ENCODE results near the gene GDE1. TPM values are rescaled to one million over a fixed set of nuclear protein-coding genes. Genes with fewer than 3 reads are reported as not detected.
"Not testable (repeated sequence)": the region's sequence is repeated elsewhere in the genome, so short reads cannot be mapped to it uniquely, and the experiment has no call there.

Gene GDE1
- total and polyA plus RNA-seq, 5 experiments from 2014 or later: 20.9 to 27.4 (median 25.4) TPM

GRCh38 chr16:19543278-19543996 lies 21.5 kb upstream of the GDE1 start:
- H3K4me1 Mint-ChIP-seq, POLR2A ChIA-PET, DNase-seq, H3K9me3 Mint-ChIP-seq, H3K27me3 Mint-ChIP-seq, H3K4me3 Mint-ChIP-seq, ATAC-seq, H3K27ac Mint-ChIP-seq: not testable (repeated sequence)
- H3K36me3 Mint-ChIP-seq: peaks cover 7 to 64% (median 33%) of the 10 kb centered on the region in 3 donors

GRCh38 chr16:19542138-19542821 lies 20.4 kb upstream of the GDE1 start:
- Mint-ChIP-seq H3K27me3 (no peaks in the 10 kb centered on the region), H3K4me1 (no peaks in the 10 kb centered on the region), H3K9me3 (peaks cover 0 to 2% (median 0%) of the 10 kb centered on the region in 9 donors), H3K27ac (peak overlapping the region in 1 of 10 donors; percentile 41), H3K4me3 (no peak overlapping the region), H3K36me3 (peaks cover 7 to 62% (median 35%) of the 10 kb centered on the region in 3 donors)
- ATAC-seq: no peak
- no peak for DNase-seq
- POLR2A ChIA-PET: no interaction called here

DNA sequence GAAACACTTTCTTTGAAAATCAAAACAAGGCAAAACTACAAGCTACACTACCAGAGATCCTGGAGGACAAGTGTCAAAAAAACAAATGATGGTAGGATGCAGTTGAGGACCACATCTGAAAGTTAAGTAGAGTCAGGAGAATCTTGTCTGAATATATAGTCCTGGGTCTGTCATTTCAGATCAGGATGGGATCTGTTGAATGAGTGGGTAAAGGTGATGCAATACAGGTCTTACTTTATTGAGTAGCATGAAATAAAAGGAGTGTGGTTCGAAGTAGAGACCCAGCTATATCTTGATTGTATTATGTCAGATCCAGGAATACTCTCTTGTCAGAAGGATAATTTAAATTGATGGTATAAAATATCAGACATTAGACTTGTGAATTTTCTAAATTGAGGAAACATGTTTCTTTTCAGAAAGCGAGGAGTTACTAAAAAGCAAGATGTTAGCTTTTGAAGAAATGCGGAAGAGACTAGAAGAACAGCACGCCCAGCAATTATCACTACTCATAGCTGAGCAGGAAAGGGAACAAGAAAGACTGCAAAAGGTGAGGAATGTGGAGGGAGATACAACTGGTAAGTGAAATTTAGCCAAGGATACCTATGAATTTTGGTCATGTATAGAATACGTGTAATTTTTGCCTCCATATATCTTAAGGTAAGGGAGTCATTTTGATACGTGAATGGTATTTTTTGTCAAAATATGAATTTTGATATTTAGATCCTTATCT lies 18.5 kb upstream of the GDE1 start:
- Mint-ChIP-seq H3K9me3 (peaks cover 0 to 2% (median 0%) of the 10 kb centered on the region in 9 donors), H3K4me3 (no peak overlapping the region), H3K27me3 (no peaks in the 10 kb centered on the region), H3K36me3 (peaks cover 7 to 72% (median 40%) of the 10 kb centered on the region in 3 donors), H3K27ac (no peak overlapping the region), H3K4me1 (no peaks in the 10 kb centered on the region)
- POLR2A ChIA-PET: interaction anchor here (1.3 kb wide), 1 partner anchor 17 kb away, joined by 3 read pairs; the partner anchor contains the start of gene CCP110
- no peak for DNase-seq
- no peak for ATAC-seq

DNA sequence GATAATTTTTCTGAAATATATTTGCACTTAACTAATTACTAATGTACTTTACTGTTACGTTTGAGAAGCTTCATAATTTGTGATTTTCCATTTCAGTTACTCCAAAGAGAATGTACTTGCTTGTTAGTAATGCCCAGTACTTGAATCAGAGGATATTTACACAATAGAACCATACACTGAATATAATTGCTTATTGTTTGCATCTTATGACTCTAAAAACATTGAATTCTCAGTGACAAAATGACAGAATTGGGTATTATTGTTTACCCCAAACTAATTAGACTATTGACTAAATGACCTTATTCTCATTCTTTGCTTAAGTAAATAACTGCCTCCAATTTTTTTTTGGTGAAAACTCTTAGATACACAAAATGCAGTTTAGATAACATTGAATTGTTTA lies 10.7 kb upstream of the GDE1 start:
- Mint-ChIP-seq H3K4me3 (no peak overlapping the region), H3K27ac (no peak overlapping the region), H3K4me1 (peaks cover 0 to 2% (median 0%) of the 10 kb centered on the region in 4 donors), H3K9me3 (no peaks in the 10 kb centered on the region), H3K27me3 (no peaks in the 10 kb centered on the region), H3K36me3 (peaks cover 0 to 62% (median 16%) of the 10 kb centered on the region in 3 donors)
- ATAC-seq: no peak
- POLR2A ChIA-PET: no interaction called here
- no peak for DNase-seq

- ATAC-seq: no peak
- H3K9me3 Mint-ChIP-seq: no peaks in the 10 kb centered on the region
- H3K27me3 Mint-ChIP-seq: no peaks in the 10 kb centered on the region
- H3K36me3 Mint-ChIP-seq: peaks cover 0 to 32% (median 7%) of the 10 kb centered on the region in 3 donors
- H3K27ac Mint-ChIP-seq: no peak overlapping the region
- no peak for DNase-seq
- H3K4me1 Mint-ChIP-seq: peaks cover 14 to 21% (median 18%) of the 10 kb centered on the region in 4 donors
- H3K4me3 Mint-ChIP-seq: no peak overlapping the region
- POLR2A ChIA-PET: interaction anchor here (1.5 kb wide), 1 partner anchor 27 kb away, joined by 4 read pairs; the partner anchor contains the start of gene VPS35L
Observed at GRCh38 chr16:19528666-19529065, 6.8 kb upstream of the GDE1 start.

DNA sequence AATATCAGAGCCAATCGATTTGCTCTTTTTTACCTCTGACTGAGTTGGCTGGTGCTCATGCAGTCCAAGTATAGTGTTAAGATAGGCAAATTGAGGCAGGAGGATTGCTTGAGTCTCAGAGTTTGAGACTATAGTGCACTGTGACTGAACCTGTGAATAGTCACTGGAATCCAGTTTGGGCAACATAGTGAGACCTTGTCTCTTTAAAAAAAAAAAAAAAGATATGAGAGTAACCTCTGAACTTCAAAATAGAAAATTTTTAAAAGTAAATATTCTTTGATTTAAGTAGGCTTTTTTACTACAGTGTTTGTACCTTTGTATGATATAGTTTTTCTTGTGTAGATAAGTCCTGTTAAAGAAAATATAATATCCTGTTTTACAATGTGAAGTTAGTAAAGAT lies 5.3 kb upstream of the GDE1 start:
- Mint-ChIP-seq H3K4me1 (peaks cover 19 to 30% (median 26%) of the 10 kb centered on the region in 4 donors), H3K36me3 (peaks cover 0 to 17% (median 0%) of the 10 kb centered on the region in 3 donors), H3K27me3 (no peaks in the 10 kb centered on the region), H3K27ac (no peak overlapping the region), H3K9me3 (no peaks in the 10 kb centered on the region), H3K4me3 (no peak overlapping the region)
- POLR2A ChIA-PET: no interaction called here
- no peak for ATAC-seq
- no peak for DNase-seq

DNA sequence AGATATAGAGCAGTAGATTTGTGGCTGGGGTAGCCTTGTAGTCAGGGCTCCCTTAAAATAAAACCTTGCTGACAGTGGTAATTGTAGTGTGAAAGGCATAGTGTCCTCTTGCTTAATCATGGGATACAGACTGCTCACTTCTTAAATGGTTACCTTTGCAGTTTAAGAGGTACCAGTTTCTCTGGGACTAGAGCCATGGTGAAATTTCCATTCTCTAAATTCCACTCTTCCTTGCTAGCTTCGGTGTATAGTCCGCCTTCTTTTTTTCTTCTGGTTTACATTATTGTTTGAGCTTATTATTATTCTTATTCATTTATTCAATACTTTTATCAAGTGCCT lies 3.5 kb upstream of the GDE1 start:
- ATAC-seq (no peak), DNase-seq (no peak)
- H3K27me3 Mint-ChIP-seq: no peaks in the 10 kb centered on the region
- H3K9me3 Mint-ChIP-seq: no peaks in the 10 kb centered on the region
- peak overlapping the region in 3 of 10 donors; percentile 1 to 87 (median 42) for H3K27ac Mint-ChIP-seq
- H3K36me3 Mint-ChIP-seq: peaks cover 0 to 15% (median 0%) of the 10 kb centered on the region in 3 donors
- peaks cover 30 to 47% (median 42%) of the 10 kb centered on the region in 4 donors for H3K4me1 Mint-ChIP-seq
- peak overlapping the region; percentile 91 to 100 (median 96) for H3K4me3 Mint-ChIP-seq
- POLR2A ChIA-PET: interaction anchor here (1.4 to 2.7 kb wide), 2 partner anchors 11 to 29 kb away, joined by 4 to 33 read pairs; partner anchors contain the start of gene VPS35L

DNA sequence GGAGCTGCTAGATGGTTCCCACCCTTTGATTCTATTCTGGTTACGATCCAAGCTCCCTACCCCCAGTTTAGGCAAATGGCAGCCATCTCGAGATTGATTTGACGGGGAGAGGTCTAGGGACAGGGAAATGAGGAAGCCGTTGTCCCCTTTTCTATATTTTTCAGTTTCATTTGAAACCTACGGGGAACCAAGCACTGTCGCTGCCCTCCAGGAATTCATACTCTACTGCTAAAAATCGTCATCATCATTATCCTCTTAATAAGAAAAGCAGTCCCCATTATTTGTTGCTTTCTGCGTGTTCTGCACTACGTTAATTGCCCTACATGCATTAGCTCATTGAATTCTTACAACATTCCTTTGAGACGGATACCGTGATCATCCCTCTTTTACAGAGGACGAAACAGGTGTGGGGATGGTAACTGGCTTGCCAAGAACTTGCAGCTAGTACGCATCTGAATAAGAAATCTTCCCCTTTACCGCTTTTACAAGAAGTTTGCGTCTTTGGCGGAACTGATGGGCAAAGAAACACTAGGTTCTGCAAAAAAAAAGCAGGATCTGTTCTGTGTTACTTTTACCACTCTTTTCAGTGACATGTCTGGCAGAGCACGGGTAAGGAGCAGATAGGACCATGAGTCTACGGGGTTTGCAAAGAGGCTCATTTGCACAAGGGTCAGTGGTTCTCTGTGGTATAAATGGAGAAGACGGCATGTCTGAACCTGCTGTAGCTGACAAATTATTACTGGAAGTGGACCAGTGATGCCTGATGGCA lies 2.9 kb upstream of the GDE1 start:
- peak in 3 of 10 donors; percentile 4 to 9 (median 6) for DNase-seq
- Mint-ChIP-seq H3K4me1 (peaks cover 30 to 52% (median 46%) of the 10 kb centered on the region in 4 donors), H3K9me3 (no peaks in the 10 kb centered on the region), H3K27me3 (no peaks in the 10 kb centered on the region), H3K36me3 (peaks cover 0 to 13% (median 0%) of the 10 kb centered on the region in 3 donors), H3K4me3 (peak overlapping the region; percentile 91 to 100 (median 96)), H3K27ac (peak overlapping the region in 9 of 10 donors; percentile 42 to 97 (median 87))
- POLR2A ChIA-PET: interaction anchor here (1.0 to 2.7 kb wide), 8 partner anchors 9 to 458 kb away, joined by 3 to 33 read pairs (median 4); partner anchors contain the start of genes COQ7 and VPS35L
- no peak for ATAC-seq

DNA sequence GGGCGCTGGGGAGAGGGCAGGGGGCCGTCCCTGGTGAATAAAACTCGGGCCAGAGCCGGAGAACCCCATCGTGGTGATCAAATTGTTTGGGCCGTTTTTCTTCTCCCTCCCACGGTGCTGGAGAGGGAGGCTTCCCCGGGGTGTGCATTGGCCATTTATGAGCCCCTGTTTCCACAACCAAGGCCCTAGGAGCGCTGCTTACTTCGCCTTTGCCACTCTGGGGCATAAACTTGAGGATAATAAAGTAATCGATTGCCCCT lies 2.4 kb upstream of the GDE1 start:
- no peaks in the 10 kb centered on the region for H3K27me3 Mint-ChIP-seq
- DNase-seq (peak in 1 of 10 donors; percentile 19), ATAC-seq (no peak)
- no peaks in the 10 kb centered on the region for H3K9me3 Mint-ChIP-seq
- H3K4me1 Mint-ChIP-seq: peaks cover 30 to 56% (median 48%) of the 10 kb centered on the region in 4 donors
- POLR2A ChIA-PET: interaction anchor here (1.0 to 2.7 kb wide), 9 partner anchors 9 to 457 kb away, joined by 3 to 33 read pairs (median 4); partner anchors contain the start of genes COQ7 and VPS35L
- peaks cover 0 to 11% (median 0%) of the 10 kb centered on the region in 3 donors for H3K36me3 Mint-ChIP-seq
- H3K27ac Mint-ChIP-seq: peak overlapping the region in 9 of 10 donors; percentile 42 to 97 (median 87)
- peak overlapping the region; percentile 91 to 100 (median 96) for H3K4me3 Mint-ChIP-seq

GRCh38 chr16:19523559-19524355 lies 1.9 kb upstream of the GDE1 start, which contains the start of gene CCP110:
CCP110 (plus strand) TSS chr16:19523942; CDS start chr16:19527882, 3,940 bp downstream.
- Mint-ChIP-seq H3K9me3 (no peaks in the 10 kb centered on the region), H3K27ac (peak within 1 kb of the TSS; percentile 89 to 97 (median 94)), H3K36me3 (peaks cover 0 to 8% (median 0%) of the 10 kb centered on the region in 3 donors), H3K27me3 (no peaks in the 10 kb centered on the region), H3K4me3 (peak within 1 kb of the TSS; percentile 93 to 100 (median 96)), H3K4me1 (peaks cover 29 to 57% (median 51%) of the 10 kb centered on the region in 4 donors)
- ATAC-seq: peak; percentile 82 to 87
- POLR2A ChIA-PET: interaction anchor here (0.5 to 2.7 kb wide), 11 partner anchors 9 to 1390 kb away, joined by 3 to 33 read pairs (median 4); partner anchors contain the start of genes COQ7 and VPS35L
- peak; percentile 86 to 96 (median 92) for DNase-seq

DNA sequence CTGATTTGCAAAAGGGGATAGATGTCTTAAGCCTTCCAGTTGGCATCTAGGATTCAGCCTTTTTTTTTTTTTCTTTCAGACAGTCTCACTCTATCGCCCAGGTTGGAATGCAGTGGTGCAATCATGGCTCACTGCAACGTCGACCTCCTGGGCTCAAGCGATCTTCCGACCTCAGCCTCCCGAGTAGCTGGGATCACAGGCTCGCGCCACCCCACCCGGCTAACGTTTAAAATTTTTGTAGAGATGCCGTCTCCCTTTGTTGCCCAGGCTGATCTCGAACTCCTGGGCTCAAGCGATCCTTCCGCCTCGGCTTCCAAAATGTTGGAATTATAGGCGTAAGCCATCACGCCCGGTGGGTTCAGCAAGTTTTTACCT lies 1.3 kb upstream of the GDE1 start:
- peak overlapping the region in 4 of 10 donors; percentile 33 to 97 (median 92) for H3K27ac Mint-ChIP-seq
- no peak for ATAC-seq
- POLR2A ChIA-PET: interaction anchor here (1.2 to 2.7 kb wide), 2 partner anchors 17 to 31 kb away, joined by 3 to 33 read pairs; partner anchors contain the start of gene VPS35L
- H3K9me3 Mint-ChIP-seq: no peaks in the 10 kb centered on the region
- DNase-seq: no peak
- H3K4me1 Mint-ChIP-seq: peaks cover 33 to 63% (median 57%) of the 10 kb centered on the region in 4 donors
- H3K27me3 Mint-ChIP-seq: no peaks in the 10 kb centered on the region
- H3K4me3 Mint-ChIP-seq: peak overlapping the region in 7 of 10 donors; percentile 26 to 98 (median 96)
- H3K36me3 Mint-ChIP-seq: peaks cover 0 to 4% (median 0%) of the 10 kb centered on the region in 3 donors

Measured in naive thymus-derived CD8-positive, alpha-beta T cell (primary cell).